Hematopoietic multipotent progenitor cell (in vitro differentiated cells): Measurements from ENCODE around the gene GMPR2. TPM values are rescaled to one million over a fixed set of nuclear protein-coding genes. Genes with fewer than 3 reads are reported as not detected.
"Not testable (repeated sequence)": the region's sequence is repeated elsewhere in the genome, so short reads cannot be mapped to it uniquely, and the experiment has no call there.

ENCODE experiments used
- DNase-seq, 3 donors: peaks; one replicate each; pipeline ENCODE4 v3.0.0-alpha.2; 2011 to 2015; ENCODE audit warnings: low read depth in 2 of 3, low spot score in 2 of 3
- total RNA-seq: library from RNA; depleted of rRNA; stranded (reverse); fragments of >200 nt; gene quantifications from one replicate; pipeline ENCODE4 v1.2.3, GENCODE V29; 2012

GMPR2 gene
- total RNA-seq, 1 donor, result 78.9 TPM

GRCh38 chr14:24198814-24199524 lies 33.8 kb upstream of the GMPR2 start:
- DNase-seq, result no peak

GRCh38 chr14:24202538-24202937 lies 30.2 kb upstream of the GMPR2 start:
- DNase-seq, result not testable (repeated sequence)

GRCh38 chr14:24203249-24203886 lies 29.4 kb upstream of the GMPR2 start:
- not testable (repeated sequence) for DNase-seq

GRCh38 chr14:24204163-24205146 lies 28.3 kb upstream of the GMPR2 start:
- no peak for DNase-seq

GRCh38 chr14:24206260-24207103 lies 26.2 kb upstream of the GMPR2 start:
- DNase-seq, result no peak

GRCh38 chr14:24207104-24207551 lies 25.6 kb upstream of the GMPR2 start:
- DNase-seq, result no peak

- DNase-seq, result no peak
Observed at GRCh38 chr14:24207625-24208024, 25.1 kb upstream of the GMPR2 start.

- no peak for DNase-seq
Observed at GRCh38 chr14:24211311-24211710, 21.4 kb upstream of the GMPR2 start.

- peak; percentile 86 to 99 (median 99) for DNase-seq
Observed at GRCh38 chr14:24212924-24213865, 19.5 kb upstream of the GMPR2 start, which contains the start of gene CHMP4A. Gene CHMP4A (minus strand): TSS chr14:24213488. CDS start chr14:24213439, 49 bp downstream.

- DNase-seq, result no peak
Observed at GRCh38 chr14:24213866-24214662, 18.7 kb upstream of the GMPR2 start.

GRCh38 chr14:24215495-24216344 lies 17.0 kb upstream of the GMPR2 start, which contains the start of gene MDP1:
Gene MDP1 (minus strand): TSS chr14:24216066. CDS start chr14:24215955, 111 bp downstream.
- peak; percentile 83 to 95 (median 92) for DNase-seq

- DNase-seq, result no peak
Observed at GRCh38 chr14:24216345-24216699, 16.4 kb upstream of the GMPR2 start.

GRCh38 chr14:24216876-24217275 lies 15.9 kb upstream of the GMPR2 start:
- DNase-seq, result not testable (repeated sequence)

- DNase-seq, result no peak
Observed at GRCh38 chr14:24219080-24219479, 13.6 kb upstream of the GMPR2 start.

- no peak for DNase-seq
Observed at GRCh38 chr14:24219521-24219920, 13.2 kb upstream of the GMPR2 start.

- DNase-seq, result not testable (repeated sequence)
Observed at GRCh38 chr14:24222987-24223386, 9.7 kb upstream of the GMPR2 start.

GRCh38 chr14:24224618-24225071 lies 8.1 kb upstream of the GMPR2 start:
- no peak for DNase-seq
